Activated effector memory CD4-positive, alpha-beta T cell treated with anti-CD3 and anti-CD28 coated beads, Interleukin-2, amount 50 U/mL, for 16 hours (primary cell): ENCODE measurements around the gene ACVRL1.
"Not testable (repeated sequence)": the region's sequence is repeated elsewhere in the genome, so short reads cannot be mapped to it uniquely, and the experiment has no call there.

Source experiments
- DNase-seq: peaks from one replicate; pipeline ENCODE4 v3.0.0-alpha.2; 2020

The ACVRL1 gene

GRCh38 chr12:51874486-51874885, 32.8 kb upstream of the ACVRL1 start:
- peak; percentile 60 for DNase-seq

GRCh38 chr12:51879102-51879501, 28.2 kb upstream of the ACVRL1 start:
- no peak for DNase-seq

GRCh38 chr12:51883295-51883694, 24.0 kb upstream of the ACVRL1 start:
- no peak for DNase-seq

- no peak for DNase-seq
Observed at GRCh38 chr12:51883998-51884675, 23.2 kb upstream of the ACVRL1 start.

- no peak for DNase-seq
Observed at GRCh38 chr12:51884676-51885229, 22.6 kb upstream of the ACVRL1 start.

GRCh38 chr12:51885294-51886020, 21.8 kb upstream of the ACVRL1 start:
- DNase-seq: not testable (repeated sequence)

GRCh38 chr12:51886021-51886710, 21.1 kb upstream of the ACVRL1 start:
- peak; percentile 71 for DNase-seq

- DNase-seq: no peak
Observed at GRCh38 chr12:51887476-51888315, 19.6 kb upstream of the ACVRL1 start, which contains the start of gene ANKRD33. Gene ANKRD33, plus strand, starts transcription at chr12:51888103. Its CDS starts 84 bp downstream, at chr12:51888187.

GRCh38 chr12:51888316-51889215, 18.7 kb upstream of the ACVRL1 start:
- DNase-seq: no peak

- no peak for DNase-seq
Observed at GRCh38 chr12:51889216-51890132, 17.8 kb upstream of the ACVRL1 start.

GRCh38 chr12:51890133-51890464, 17.2 kb upstream of the ACVRL1 start:
- no peak for DNase-seq

- DNase-seq: no peak
Observed at GRCh38 chr12:51890511-51891171, 16.7 kb upstream of the ACVRL1 start.

- DNase-seq: no peak
Observed at GRCh38 chr12:51891843-51892242, 15.5 kb upstream of the ACVRL1 start.

- no peak for DNase-seq
Observed at GRCh38 chr12:51893786-51894185, 13.5 kb upstream of the ACVRL1 start.

- no peak for DNase-seq
Observed at GRCh38 chr12:51895378-51896135, 11.7 kb upstream of the ACVRL1 start.

- DNase-seq: no peak
Observed at GRCh38 chr12:51896236-51896635, 11.1 kb upstream of the ACVRL1 start.

GRCh38 chr12:51897181-51897580, 10.1 kb upstream of the ACVRL1 start:
- no peak for DNase-seq

GRCh38 chr12:51898506-51898905, 8.8 kb upstream of the ACVRL1 start:
- DNase-seq: no peak

- no peak for DNase-seq
Observed at GRCh38 chr12:51898937-51899336, 8.4 kb upstream of the ACVRL1 start.
